ENCODE data around the gene FGF3.

DNA sequence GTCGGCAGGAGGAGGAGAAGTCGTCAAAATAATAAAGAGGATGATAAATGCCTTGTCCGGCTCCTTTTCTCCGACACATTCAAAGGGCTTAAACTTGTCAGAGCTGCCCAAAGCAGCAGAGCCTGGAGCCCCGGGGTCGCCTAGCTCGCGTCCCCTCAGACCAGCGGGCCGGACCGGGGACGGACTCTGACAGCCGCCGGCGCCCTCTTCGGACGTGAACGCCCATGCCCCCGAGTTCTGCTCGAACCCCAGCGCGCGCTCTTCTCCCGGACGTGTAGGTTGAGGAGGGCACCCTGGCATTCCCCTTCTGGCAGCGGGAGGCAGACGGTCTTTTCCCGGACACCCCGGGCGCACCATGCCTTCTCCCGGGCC is 999 bp downstream of the FGF3 start:
- TF ChIP-seq, protein P1, sequence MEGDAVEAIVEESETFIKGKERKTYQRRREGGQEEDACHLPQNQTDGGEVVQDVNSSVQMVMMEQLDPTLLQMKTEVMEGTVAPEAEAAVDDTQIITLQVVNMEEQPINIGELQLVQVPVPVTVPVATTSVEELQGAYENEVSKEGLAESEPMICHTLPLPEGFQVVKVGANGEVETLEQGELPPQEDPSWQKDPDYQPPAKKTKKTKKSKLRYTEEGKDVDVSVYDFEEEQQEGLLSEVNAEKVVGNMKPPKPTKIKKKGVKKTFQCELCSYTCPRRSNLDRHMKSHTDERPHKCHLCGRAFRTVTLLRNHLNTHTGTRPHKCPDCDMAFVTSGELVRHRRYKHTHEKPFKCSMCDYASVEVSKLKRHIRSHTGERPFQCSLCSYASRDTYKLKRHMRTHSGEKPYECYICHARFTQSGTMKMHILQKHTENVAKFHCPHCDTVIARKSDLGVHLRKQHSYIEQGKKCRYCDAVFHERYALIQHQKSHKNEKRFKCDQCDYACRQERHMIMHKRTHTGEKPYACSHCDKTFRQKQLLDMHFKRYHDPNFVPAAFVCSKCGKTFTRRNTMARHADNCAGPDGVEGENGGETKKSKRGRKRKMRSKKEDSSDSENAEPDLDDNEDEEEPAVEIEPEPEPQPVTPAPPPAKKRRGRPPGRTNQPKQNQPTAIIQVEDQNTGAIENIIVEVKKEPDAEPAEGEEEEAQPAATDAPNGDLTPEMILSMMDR (optimal IDR thresholded peaks at IDR 0.05 in 1 of 3, IDR thresholded peaks at IDR 0.05 in 1 of 3, conservative IDR thresholded peaks at IDR 0.05 in 1 of 3; ENCODE audit: extremely low read depth in 1 of 3, insufficient read depth in 2 of 3, low read length in 3 of 3), result no peak
- peak; percentile 29 for TF ChIP-seq EZH2 (IDR thresholded peaks at IDR 0.05; ENCODE audit: low read length)
